HEK293T (cell line): ENCODE data around the gene CMPK1.

Source experiments
- BHLHE40 ChIP-seq: fragments of 450-650 bp; IDR thresholded peaks from 2 replicates; pipeline ENCODE4 v1.6.1; 2016; ENCODE audit warnings: mild to moderate bottlenecking, moderate library complexity, borderline replicate concordance
- SUZ12 ChIP-seq: fragments of 450-650 bp; IDR thresholded peaks from 2 replicates; pipeline ENCODE4 v1.6.1; 2016; ENCODE audit warnings: mild to moderate bottlenecking
- ZNF384 ChIP-seq: fragments of 450-650 bp; IDR thresholded peaks from 2 replicates; pipeline ENCODE4 v1.6.1; 2016

DNA sequence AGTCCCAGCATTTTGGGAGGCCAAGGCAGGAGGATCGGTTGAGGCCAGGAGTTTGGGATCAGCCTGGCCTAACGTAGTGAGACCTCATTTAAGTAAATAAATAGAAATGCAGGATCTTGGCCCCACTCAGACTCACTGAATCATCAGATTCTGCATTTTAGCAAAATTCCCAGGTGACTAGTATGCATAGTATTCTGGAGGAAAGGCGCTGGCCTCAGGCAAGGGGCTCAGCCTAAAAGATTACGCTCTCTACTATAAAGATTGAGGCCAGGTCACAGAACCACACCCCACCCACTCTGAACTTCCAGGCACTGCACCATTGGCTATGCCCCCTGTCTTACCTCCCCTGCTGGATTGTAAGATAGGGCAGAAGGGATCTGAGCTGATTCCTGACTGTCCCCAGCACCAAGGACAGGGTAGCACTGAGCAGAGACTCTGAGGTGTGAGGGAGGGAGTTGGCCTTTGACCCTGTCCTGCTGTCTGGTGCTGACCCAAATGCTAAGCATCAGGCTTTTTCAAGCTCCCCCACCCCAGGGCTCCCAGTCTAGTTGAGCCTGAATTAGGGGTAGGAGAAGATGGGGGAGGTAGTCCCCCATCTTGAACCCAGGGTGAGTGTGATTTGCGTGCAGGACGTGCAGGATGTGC, 85.2 kb downstream of the CMPK1 start:
- no peak for TF ChIP-seq SUZ12
- no peak for TF ChIP-seq BHLHE40
- no peak for TF ChIP-seq ZNF384
